K562 (cell line): Measurements from ENCODE around the gene NEURL4. TPM values are rescaled to one million over a fixed set of nuclear protein-coding genes. Genes with fewer than 3 reads are reported as not detected.

ENCODE experiments used
- ATAC-seq: fragments of 200-7000 bp; cut with Tn5 transposase; 3 replicates; pipeline ENCODE4 v1.9.1; 2020; ENCODE audit warnings: moderate library complexity
- BruUV-seq: library from RNA; stranded (reverse); fragments of 400-500 nt; replicated peaks from 2 replicates; lab custom pipeline; 2021; lab: Mats Ljungman, UMichigan
- CTCF ChIA-PET: fragments of 300-600 bp; formaldehyde crosslinking; extraction: SDS; loops from one replicate; lab custom pipeline; 2021; ENCODE audit warnings: low intra/inter-chr PET ratio; lab: Yijun Ruan, JAX
- POLR2A ChIA-PET: fragments of 300-600, 350-650 bp; sonication (Branson Sonifier 250); formaldehyde crosslinking; extraction: SDS; loops from one replicate; lab custom pipeline; 2021; ENCODE audit warnings: antibody characterized with exemption, inconsistent platforms; lab: Yijun Ruan, JAX
- DNase-seq, 4 experiments: peaks; one replicate each; pipeline versions ENCODE4 v3.0.0 to v3.0.0-alpha.2; 2011 to 2018; ENCODE audit warnings: low spot score in 3 of 4, mixed read lengths in 3 of 4; ENCODE audit errors: extremely low read depth in 1 of 4
- FAIRE-seq: peaks from 2 replicates; lab custom pipeline; 2011; peaks lifted over from hg19 to GRCh38; lab: Jason Lieb, UNC
- H2AFZ ChIP-seq: 2 replicates; pipeline ENCODE4 v1.6.0; 2011; ENCODE audit warnings: low read depth, low read length, control low read depth, inconsistent platforms
- H3K27ac ChIP-seq: fragments of 200-600 bp; 3 replicates; pipeline ENCODE4 v1.8.0; 2011; ENCODE audit warnings: low read depth, mild to moderate bottlenecking, control low read depth, inconsistent platforms, low read length, moderate library complexity, mixed read lengths; ENCODE audit errors: extremely low read depth
- H3K27me3 ChIP-seq, 2 experiments: fragments of 300-600 bp in 1 of 2; 2 replicates in 1 of 2; 3 replicates in 1 of 2; pipeline versions ENCODE4 v1.6.0 to v1.8.0; 2011; ENCODE audit warnings: inconsistent platforms in 2 of 2, low read length in 2 of 2, mild to moderate bottlenecking in 1 of 2, mixed read lengths in 1 of 2, moderate library complexity in 1 of 2; ENCODE audit not compliant: control insufficient read depth in 2 of 2, insufficient read depth in 2 of 2
- H3K36me3 ChIP-seq: fragments of 300-600 bp; 3 replicates; pipeline ENCODE4 v1.8.0; 2011; ENCODE audit warnings: mild to moderate bottlenecking, low read length, inconsistent platforms; ENCODE audit not compliant: control insufficient read depth, insufficient read depth
- H3K4me1 ChIP-seq, 2 experiments: fragments of 200-600 bp in 1 of 2; replicated peaks in 1 of 2; 2 replicates in 1 of 2; 3 replicates in 1 of 2; pipeline versions ENCODE4 v1.5.1 to v1.8.0; 2011; ENCODE audit warnings: inconsistent platforms in 2 of 2, low read length in 2 of 2, mild to moderate bottlenecking in 1 of 2, mixed read lengths in 1 of 2, moderate library complexity in 1 of 2; ENCODE audit not compliant: control insufficient read depth in 2 of 2, insufficient read depth in 2 of 2
- H3K4me2 ChIP-seq: 2 replicates; pipeline ENCODE4 v1.6.1; 2011; ENCODE audit warnings: low read length, control low read depth, inconsistent platforms, mixed read lengths; ENCODE audit not compliant: insufficient read depth
- H3K4me3 ChIP-seq: fragments of 200-600 bp; sonication (generic), shearing (Covaris generic); 2 replicates; pipeline ENCODE4 v1.5.1; 2016; ENCODE audit warnings: control low read depth, inconsistent platforms
- H3K79me2 ChIP-seq: fragments of 200-600 bp; 3 replicates; pipeline ENCODE4 v1.8.0; 2011; ENCODE audit warnings: low read length, inconsistent platforms; ENCODE audit not compliant: control insufficient read depth, insufficient read depth
- H3K9ac ChIP-seq, 2 experiments: 2 replicates each; pipeline versions ENCODE4 v1.6.0 to v1.6.1; 2011; ENCODE audit warnings: low read depth in 2 of 2, low read length in 2 of 2, control low read depth in 1 of 2, inconsistent platforms in 1 of 2, mild to moderate bottlenecking in 1 of 2, mixed read lengths in 1 of 2; ENCODE audit not compliant: insufficient read depth in 1 of 2
- H3K9me1 ChIP-seq: one replicate; pipeline ENCODE4 v1.6.0; 2011; ENCODE audit warnings: inconsistent platforms, mild to moderate bottlenecking, low read length, moderate library complexity; ENCODE audit not compliant: control insufficient read depth, insufficient read depth
- H3K9me3 ChIP-seq: replicated peaks from 2 replicates; pipeline ENCODE4 v1.5.1; 2011; ENCODE audit warnings: low read depth, low read length, inconsistent platforms; ENCODE audit not compliant: control insufficient read depth, insufficient read depth
- H4K20me1 ChIP-seq: replicated peaks from 2 replicates; pipeline ENCODE4 v1.6.1; 2011; ENCODE audit warnings: low read length, inconsistent platforms, mixed read lengths; ENCODE audit not compliant: control insufficient read depth, insufficient read depth
- CBX5 ChIP-seq: IDR thresholded peaks from 2 replicates; pipeline ENCODE4 v1.6.1; 2014; ENCODE audit warnings: low read depth, borderline replicate concordance
- POU5F1 ChIP-seq: fragments of 150-350 bp; IDR thresholded peaks from 2 replicates; pipeline ENCODE4 v1.6.1; 2014; ENCODE audit warnings: borderline replicate concordance, low read length, low read depth, mild to moderate bottlenecking; ENCODE audit not compliant: partially characterized antibody
- RBFOX2 ChIP-seq: fragments of 200-400 bp; formaldehyde crosslinking; IDR thresholded peaks from 2 replicates; pipeline ENCODE4 v1.6.1; 2017; ENCODE audit warnings: low read depth, mild to moderate bottlenecking, low read length, moderate library complexity
- SIX5 ChIP-seq, 2 experiments: IDR thresholded peaks; 2 replicates each; pipeline ENCODE4 v1.6.1; 2011; ENCODE audit warnings: low read length in 2 of 2, borderline replicate concordance in 1 of 2, low read depth in 1 of 2, mild to moderate bottlenecking in 1 of 2, moderate library complexity in 1 of 2; ENCODE audit not compliant: insufficient read depth in 1 of 2
- WGBS: fragments of 100-300 bp; shearing (Covaris generic); methylation state at CpG from one replicate; pipeline ENCODE4 v1.1.6; 2016; ENCODE audit warnings: low coverage, mixed read lengths; ENCODE audit not compliant: insufficient coverage; ENCODE audit errors: missing lambda C conversion rate; 5-methylcytosine and 5-hydroxymethylcytosine counted together
- in situ Hi-C: fragments of 300-500 bp; cut with MboI; formaldehyde crosslinking; loops from 4 replicates; pipeline ENCODE4 v1.15.0; 2018; ENCODE audit warnings: inconsistent platforms, mixed read lengths
- intact Hi-C: fragments of 100-400 bp; cut with micrococcal nuclease; formaldehyde crosslinking; loops from 2 replicates; pipeline ENCODE4 v1.14.2; 2022
- polyA plus RNA-seq, 8 experiments: library from polyadenylated mRNA; depleted of rRNA in 4 of 8; stranded (reverse) in 5 of 8; unstranded in 3 of 8; fragments of >200 nt; fragmentation: Nextera tagmentation in 2 of 8; fragmentation: Illumina TruSeq in 1 of 8; extraction: Ambion mirVana in 2 of 8; extraction: Trizol in 1 of 8; gene quantifications; 2 replicates each; pipeline versions ENCODE4 v1.2.1 to v1.2.3, GENCODE V29; 2011 to 2014; ENCODE audit warnings: inconsistent platforms in 1 of 8, missing spikeins in 1 of 8
- total RNA-seq, 7 experiments: library from RNA; depleted of rRNA in 6 of 7; stranded (reverse); fragments of >200 nt in 6 of 7; fragmentation: Illumina TruSeq in 2 of 7; extraction: Trizol in 2 of 7; gene quantifications; 2 replicates each; pipeline versions ENCODE4 v1.2.1 to v1.2.3, GENCODE V29; 2011 to 2021; ENCODE audit warnings: low replicate concordance in 1 of 7
- TF ChIP-seq, protein P1 (sequence below): sonication (generic); formaldehyde crosslinking; IDR thresholded peaks from 2 replicates; pipeline ENCODE4 v1.9.0; 2022; ENCODE audit warnings: mild to moderate bottlenecking, missing genetic modification reagents
- TF ChIP-seq, protein P2 (sequence below): sonication (generic); IDR thresholded peaks from 2 replicates; pipeline ENCODE4 v1.6.1; 2016
- TF ChIP-seq, protein P3 (sequence below): fragments of 450-650 bp; IDR thresholded peaks from 2 replicates; pipeline ENCODE4 v1.6.1; 2016; ENCODE audit warnings: low read depth

Gene NEURL4
- total and polyA plus RNA-seq, 9 of the 15 experiments (the other 6 are each of a cell fraction or from before 2014, with no cell fraction given), result 0.08 to 37.4 (median 11.5) TPM

DNA sequence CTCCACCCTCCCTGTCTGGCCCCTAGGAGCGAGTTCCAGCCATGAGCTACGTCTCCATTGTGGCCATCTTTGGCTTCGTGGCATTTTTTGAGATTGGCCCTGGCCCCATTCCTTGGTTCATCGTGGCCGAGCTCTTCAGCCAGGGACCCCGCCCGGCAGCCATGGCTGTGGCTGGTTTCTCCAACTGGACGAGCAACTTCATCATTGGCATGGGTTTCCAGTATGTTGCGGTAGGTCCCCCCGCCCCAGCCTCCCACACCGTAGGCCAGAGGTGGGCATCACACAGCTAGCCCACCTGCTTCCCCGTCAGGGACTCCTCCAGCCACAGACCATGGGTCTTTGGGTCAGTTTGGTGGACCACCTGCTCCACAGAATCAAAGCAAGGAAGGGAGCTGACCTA is 43.5 kb downstream of the NEURL4 start (continued):
- no peak for TF ChIP-seq POU5F1

DNA sequence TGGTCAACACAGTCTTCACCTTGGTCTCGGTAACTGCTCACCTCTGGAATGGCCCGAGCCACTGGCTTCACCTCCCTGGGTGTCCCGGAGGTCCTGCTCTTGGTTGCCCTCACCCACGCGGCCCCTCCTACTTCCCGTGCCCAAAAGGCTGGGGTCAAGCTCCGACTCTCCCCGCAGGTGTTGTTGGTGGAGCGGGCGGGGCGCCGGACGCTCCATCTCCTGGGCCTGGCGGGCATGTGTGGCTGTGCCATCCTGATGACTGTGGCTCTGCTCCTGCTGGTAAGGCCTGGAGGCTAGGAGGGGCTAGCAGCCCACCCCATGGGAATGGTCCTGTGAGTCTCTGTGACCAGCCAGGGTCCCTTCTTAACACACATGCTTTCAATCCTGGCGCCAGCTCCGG is 44.2 kb downstream of the NEURL4 start:
- Histone ChIP-seq H2AFZ (no peak overlapping the region), H3K4me3 (no peak overlapping the region), H3K9me1 (no peaks in the 10 kb centered on the region), H3K9ac (no peak overlapping the region), H3K27me3 (no peaks in the 10 kb centered on the region), H3K27ac (no peak overlapping the region), H3K9me3 (no peaks in the 10 kb centered on the region), H3K79me2 (no peaks in the 10 kb centered on the region; the same call in 2 of the 3 replicates), H4K20me1 (no peaks in the 10 kb centered on the region; the same call in 1 of the 2 replicates), H3K4me2 (no peak overlapping the region), H3K4me1 (peaks cover 15 to 51% of the 10 kb centered on the region in 2 experiments; a peak in 4 of 5 replicates), H3K36me3 (0 out of 3 replicates have a peak, but pooled peaks cover 3% of the 10 kb centered on the region)
- CTCF ChIA-PET, result no interaction called here
- intact Hi-C loops, result loop anchor here (5.0 kb wide), 1 partner anchor 48 kb away; the partner anchor contains the start of gene PHF23
- no TSS peak for BruUV-seq
- WGBS, result 92% methylated on average over 15 of the region's 16 CpGs
- POLR2A ChIA-PET, result interaction anchor here (0.6 to 1.2 kb wide), 2 partner anchors 11 to 296 kb away, joined by 5 to 13 read pairs; no protein-coding TSS in a partner anchor
- in situ Hi-C loops, result loop anchor here (5.0 kb wide), 1 partner anchor 57 kb away; no protein-coding TSS in a partner anchor
- FAIRE-seq (no peak), ATAC-seq (no peak), DNase-seq (no peak)
- TF ChIP-seq, protein P1, sequence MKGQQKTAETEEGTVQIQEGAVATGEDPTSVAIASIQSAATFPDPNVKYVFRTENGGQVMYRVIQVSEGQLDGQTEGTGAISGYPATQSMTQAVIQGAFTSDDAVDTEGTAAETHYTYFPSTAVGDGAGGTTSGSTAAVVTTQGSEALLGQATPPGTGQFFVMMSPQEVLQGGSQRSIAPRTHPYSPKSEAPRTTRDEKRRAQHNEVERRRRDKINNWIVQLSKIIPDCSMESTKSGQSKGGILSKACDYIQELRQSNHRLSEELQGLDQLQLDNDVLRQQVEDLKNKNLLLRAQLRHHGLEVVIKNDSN (CRISPR knock-in tag), result no peak
- TF ChIP-seq, protein P2, sequence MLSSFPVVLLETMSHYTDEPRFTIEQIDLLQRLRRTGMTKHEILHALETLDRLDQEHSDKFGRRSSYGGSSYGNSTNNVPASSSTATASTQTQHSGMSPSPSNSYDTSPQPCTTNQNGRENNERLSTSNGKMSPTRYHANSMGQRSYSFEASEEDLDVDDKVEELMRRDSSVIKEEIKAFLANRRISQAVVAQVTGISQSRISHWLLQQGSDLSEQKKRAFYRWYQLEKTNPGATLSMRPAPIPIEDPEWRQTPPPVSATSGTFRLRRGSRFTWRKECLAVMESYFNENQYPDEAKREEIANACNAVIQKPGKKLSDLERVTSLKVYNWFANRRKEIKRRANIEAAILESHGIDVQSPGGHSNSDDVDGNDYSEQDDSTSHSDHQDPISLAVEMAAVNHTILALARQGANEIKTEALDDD, result no peak
- TF ChIP-seq, protein P3, sequence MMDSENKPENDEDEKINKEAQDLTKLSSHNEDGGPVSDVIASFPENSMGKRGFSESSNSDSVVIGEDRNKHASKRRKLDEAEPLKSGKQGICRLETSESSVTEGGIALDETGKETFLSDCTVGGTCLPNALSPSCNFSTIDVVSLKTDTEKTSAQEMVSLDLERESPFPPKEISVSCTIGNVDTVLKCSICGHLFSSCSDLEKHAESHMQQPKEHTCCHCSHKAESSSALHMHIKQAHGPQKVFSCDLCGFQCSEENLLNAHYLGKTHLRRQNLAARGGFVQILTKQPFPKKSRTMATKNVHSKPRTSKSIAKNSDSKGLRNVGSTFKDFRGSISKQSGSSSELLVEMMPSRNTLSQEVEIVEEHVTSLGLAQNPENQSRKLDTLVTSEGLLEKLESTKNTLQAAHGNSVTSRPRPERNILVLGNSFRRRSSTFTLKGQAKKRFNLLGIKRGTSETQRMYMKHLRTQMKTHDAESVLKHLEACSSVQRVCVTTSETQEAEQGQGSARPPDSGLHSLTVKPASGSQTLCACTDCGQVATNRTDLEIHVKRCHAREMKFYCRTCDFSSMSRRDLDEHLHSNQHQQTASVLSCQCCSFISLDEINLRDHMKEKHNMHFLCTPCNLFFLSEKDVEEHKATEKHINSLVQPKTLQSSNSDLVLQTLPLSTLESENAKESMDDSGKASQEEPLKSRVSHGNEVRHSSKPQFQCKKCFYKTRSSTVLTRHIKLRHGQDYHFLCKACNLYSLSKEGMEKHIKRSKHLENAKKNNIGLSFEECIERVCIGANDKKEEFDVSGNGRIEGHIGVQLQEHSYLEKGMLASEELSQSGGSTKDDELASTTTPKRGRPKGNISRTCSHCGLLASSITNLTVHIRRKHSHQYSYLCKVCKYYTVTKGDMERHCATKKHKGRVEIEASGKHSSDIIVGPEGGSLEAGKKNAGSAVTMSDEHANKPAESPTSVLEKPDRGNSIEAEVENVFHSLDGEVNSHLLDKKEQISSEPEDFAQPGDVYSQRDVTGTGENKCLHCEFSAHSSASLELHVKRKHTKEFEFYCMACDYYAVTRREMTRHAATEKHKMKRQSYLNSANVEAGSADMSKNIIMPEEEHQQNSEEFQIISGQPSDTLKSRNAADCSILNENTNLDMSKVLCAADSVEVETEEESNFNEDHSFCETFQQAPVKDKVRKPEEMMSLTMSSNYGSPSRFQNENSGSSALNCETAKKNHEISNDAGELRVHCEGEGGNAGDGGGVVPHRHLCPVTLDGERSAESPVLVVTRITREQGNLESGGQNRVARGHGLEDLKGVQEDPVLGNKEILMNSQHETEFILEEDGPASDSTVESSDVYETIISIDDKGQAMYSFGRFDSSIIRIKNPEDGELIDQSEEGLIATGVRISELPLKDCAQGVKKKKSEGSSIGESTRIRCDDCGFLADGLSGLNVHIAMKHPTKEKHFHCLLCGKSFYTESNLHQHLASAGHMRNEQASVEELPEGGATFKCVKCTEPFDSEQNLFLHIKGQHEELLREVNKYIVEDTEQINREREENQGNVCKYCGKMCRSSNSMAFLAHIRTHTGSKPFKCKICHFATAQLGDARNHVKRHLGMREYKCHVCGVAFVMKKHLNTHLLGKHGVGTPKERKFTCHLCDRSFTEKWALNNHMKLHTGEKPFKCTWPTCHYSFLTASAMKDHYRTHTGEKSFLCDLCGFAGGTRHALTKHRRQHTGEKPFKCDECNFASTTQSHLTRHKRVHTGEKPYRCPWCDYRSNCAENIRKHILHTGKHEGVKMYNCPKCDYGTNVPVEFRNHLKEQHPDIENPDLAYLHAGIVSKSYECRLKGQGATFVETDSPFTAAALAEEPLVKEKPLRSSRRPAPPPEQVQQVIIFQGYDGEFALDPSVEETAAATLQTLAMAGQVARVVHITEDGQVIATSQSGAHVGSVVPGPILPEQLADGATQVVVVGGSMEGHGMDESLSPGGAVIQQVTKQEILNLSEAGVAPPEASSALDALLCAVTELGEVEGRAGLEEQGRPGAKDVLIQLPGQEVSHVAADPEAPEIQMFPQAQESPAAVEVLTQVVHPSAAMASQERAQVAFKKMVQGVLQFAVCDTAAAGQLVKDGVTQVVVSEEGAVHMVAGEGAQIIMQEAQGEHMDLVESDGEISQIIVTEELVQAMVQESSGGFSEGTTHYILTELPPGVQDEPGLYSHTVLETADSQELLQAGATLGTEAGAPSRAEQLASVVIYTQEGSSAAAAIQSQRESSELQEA, result no peak
- TF ChIP-seq RBFOX2 (no peak), SIX5 (IDR thresholded peaks at IDR 0.05; ENCODE audit: borderline replicate concordance in 1 of 2, insufficient read depth in 1 of 2, low read depth in 1 of 2, low read length in 2 of 2) (no peak), CBX5 (no peak)
